H9 (cell line): ENCODE data around the gene G2E3. TPM values are rescaled to one million over a fixed set of nuclear protein-coding genes. Genes with fewer than 3 reads are reported as not detected.

Experiments
- DNase-seq: peaks from one replicate; pipeline ENCODE4 v3.0.0-alpha.2; 2017
- H2AFZ ChIP-seq: one replicate; pipeline ENCODE4 v1.6.1; 2013; ENCODE audit warnings: mild to moderate bottlenecking, low read length, control low read depth, moderate library complexity
- H2AK5ac ChIP-seq: 2 replicates; pipeline ENCODE4 v1.6.1; 2013; ENCODE audit warnings: low read length, control low read depth, mixed read lengths; ENCODE audit not compliant: insufficient read length
- H2BK120ac ChIP-seq: one replicate; pipeline ENCODE4 v1.6.1; 2013; ENCODE audit warnings: low read depth, mild to moderate bottlenecking, low read length, control low read depth, inconsistent platforms; ENCODE audit not compliant: poor library complexity, severe bottlenecking
- H2BK12ac ChIP-seq: 2 replicates; pipeline ENCODE4 v1.6.1; 2013; ENCODE audit warnings: low read length, control low read depth, mixed read lengths, low read depth; ENCODE audit not compliant: insufficient read length
- H2BK15ac ChIP-seq: 2 replicates; pipeline ENCODE4 v1.6.1; 2013; ENCODE audit warnings: low read depth, low read length, control low read depth
- H2BK20ac ChIP-seq: one replicate; pipeline ENCODE4 v1.6.1; 2013; ENCODE audit warnings: low read depth, mild to moderate bottlenecking, low read length, control low read depth, inconsistent platforms; ENCODE audit not compliant: poor library complexity, severe bottlenecking
- H2BK5ac ChIP-seq: 2 replicates; pipeline ENCODE4 v1.6.1; 2013; ENCODE audit warnings: low read length, control low read depth, mixed read lengths; ENCODE audit not compliant: insufficient read length
- H3K14ac ChIP-seq: 2 replicates; pipeline ENCODE4 v1.6.1; 2013; ENCODE audit warnings: low read length, control low read depth; ENCODE audit not compliant: insufficient read depth
- H3K18ac ChIP-seq: 2 replicates; pipeline ENCODE4 v1.6.1; 2013; ENCODE audit warnings: low read depth, mild to moderate bottlenecking, mixed read lengths, low read length, control low read depth; ENCODE audit not compliant: insufficient read length
- H3K23ac ChIP-seq: 2 replicates; pipeline ENCODE4 v1.6.1; 2013; ENCODE audit warnings: low read length, control low read depth, mixed read lengths, low read depth; ENCODE audit not compliant: insufficient read length
- H3K23me2 ChIP-seq: 2 replicates; pipeline ENCODE4 v1.6.1; 2013; ENCODE audit warnings: low read depth, mild to moderate bottlenecking, mixed read lengths, low read length, control low read depth; ENCODE audit not compliant: insufficient read length, poor library complexity, severe bottlenecking
- H3K27ac ChIP-seq: 2 replicates; pipeline ENCODE4 v1.5.1; 2013; ENCODE audit warnings: low read length, control low read depth, mixed read lengths, low read depth; ENCODE audit not compliant: insufficient read length
- H3K27me3 ChIP-seq: 2 replicates; pipeline ENCODE4 v1.6.1; 2013; ENCODE audit warnings: low read length, control low read depth, inconsistent platforms; ENCODE audit not compliant: insufficient read depth
- H3K4ac ChIP-seq: 2 replicates; pipeline ENCODE4 v1.6.1; 2013; ENCODE audit warnings: low read depth, mild to moderate bottlenecking, control low read depth, inconsistent platforms, low read length, moderate library complexity
- H3K4me1 ChIP-seq: 2 replicates; pipeline ENCODE4 v1.6.1; 2013; ENCODE audit warnings: low read length, control low read depth, inconsistent platforms; ENCODE audit not compliant: insufficient read depth
- H3K4me2 ChIP-seq: 2 replicates; pipeline ENCODE4 v1.6.1; 2013; ENCODE audit warnings: low read length, control low read depth, mixed read lengths; ENCODE audit not compliant: insufficient read length, insufficient read depth
- H3K56ac ChIP-seq: 2 replicates; pipeline ENCODE4 v1.6.1; 2013; ENCODE audit warnings: low read depth, mild to moderate bottlenecking, mixed read lengths, low read length, control low read depth; ENCODE audit not compliant: insufficient read length
- H3K79me1 ChIP-seq: 2 replicates; pipeline ENCODE4 v1.6.1; 2013; ENCODE audit warnings: low read depth, mild to moderate bottlenecking, moderate library complexity, low read length, control low read depth, inconsistent platforms; ENCODE audit not compliant: insufficient read depth, poor library complexity, severe bottlenecking
- H3K79me2 ChIP-seq: 2 replicates; pipeline ENCODE4 v1.6.1; 2013; ENCODE audit warnings: low read length, control low read depth, inconsistent platforms; ENCODE audit not compliant: insufficient read depth
- H3K9ac ChIP-seq: 2 replicates; pipeline ENCODE4 v1.6.1; 2013; ENCODE audit warnings: low read length, control low read depth, mixed read lengths; ENCODE audit not compliant: insufficient read length; ENCODE audit errors: extremely low read depth
- H3K9me3 ChIP-seq: one replicate; pipeline ENCODE4 v1.6.1; 2013; ENCODE audit warnings: low read depth, low read length, inconsistent platforms; ENCODE audit not compliant: control insufficient read depth
- H3T11ph ChIP-seq: one replicate; pipeline ENCODE4 v1.6.1; 2013; ENCODE audit warnings: mild to moderate bottlenecking, low read length, control low read depth, inconsistent platforms
- H4K20me1 ChIP-seq: one replicate; pipeline ENCODE4 v1.6.1; 2013; ENCODE audit not compliant: control insufficient read depth, insufficient read length, insufficient read depth
- H4K5ac ChIP-seq: 2 replicates; pipeline ENCODE4 v1.6.1; 2013; ENCODE audit warnings: low read depth, mild to moderate bottlenecking, mixed read lengths, low read length, control low read depth; ENCODE audit not compliant: insufficient read length
- H4K8ac ChIP-seq: replicated peaks from 2 replicates; pipeline ENCODE4 v1.6.1; 2013; ENCODE audit warnings: low read length, control low read depth, mixed read lengths, low read depth; ENCODE audit not compliant: insufficient read length
- H4K91ac ChIP-seq: 2 replicates; pipeline ENCODE4 v1.6.1; 2013; ENCODE audit warnings: low read depth, mild to moderate bottlenecking, moderate library complexity, mixed read lengths, low read length, control low read depth; ENCODE audit not compliant: insufficient read length
- H3K27ac Mint-ChIP-seq, 3 experiments: 2 replicates in 2 of 3; 3 replicates in 1 of 3; pipeline ENCODE4 v1.8.0; 2020 to 2021; ENCODE audit warnings: mixed read lengths in 3 of 3, mild to moderate bottlenecking in 1 of 3, moderate library complexity in 1 of 3
- H3K27me3 Mint-ChIP-seq: 2 replicates; pipeline ENCODE4 v1.8.0; 2021; ENCODE audit warnings: low read depth, mild to moderate bottlenecking, moderate library complexity, mixed read lengths
- H3K36me3 Mint-ChIP-seq, 3 experiments: 2 replicates in 2 of 3; 3 replicates in 1 of 3; pipeline ENCODE4 v1.8.0; 2020 to 2021; ENCODE audit warnings: low read depth in 3 of 3, mixed read lengths in 3 of 3; ENCODE audit not compliant: insufficient read depth in 1 of 3
- H3K4me1 Mint-ChIP-seq, 2 experiments: 2 replicates each; pipeline ENCODE4 v1.8.0; 2020; ENCODE audit warnings: mixed read lengths in 2 of 2
- H3K4me3 Mint-ChIP-seq, 2 experiments: 2 replicates in 1 of 2; 3 replicates in 1 of 2; pipeline ENCODE4 v1.8.0; 2020 to 2021; ENCODE audit warnings: mild to moderate bottlenecking in 2 of 2, mixed read lengths in 2 of 2, moderate library complexity in 1 of 2
- H3K9me3 Mint-ChIP-seq, 2 experiments: 2 replicates in 1 of 2; 3 replicates in 1 of 2; pipeline ENCODE4 v1.8.0; 2020; ENCODE audit warnings: mild to moderate bottlenecking in 2 of 2, mixed read lengths in 2 of 2, moderate library complexity in 1 of 2
- CTCF ChIP-seq: fragments of 200-600 bp; sonication (generic); conservative IDR thresholded peaks from 3 replicates; pipeline ENCODE4 v1.8.0; 2021; ENCODE audit warnings: antibody characterized with exemption, mild to moderate bottlenecking
- WGBS: extraction: QIAGEN DNeasy Blood & Tissue Kit; methylation state at CpG from one replicate; pipeline ENCODE4 v1.1.7; 2013; ENCODE audit warnings: missing lambda C conversion rate, low lambda C conversion rate, mixed read lengths; ENCODE audit not compliant: insufficient read length; ENCODE audit errors: extremely low coverage; 5-methylcytosine and 5-hydroxymethylcytosine counted together
- total RNA-seq: library from RNA; stranded (reverse); gene quantifications from 2 replicates; pipeline ENCODE4 v1.2.1, GENCODE V29; 2021

Gene G2E3
- total RNA-seq, 1 experiment from 2014 or later: 49.2 TPM

GRCh38 chr14:30520536-30520935 lies 38.4 kb upstream of the G2E3 start:
- no peak overlapping the region for H2BK12ac ChIP-seq
- H3K4ac ChIP-seq: no peak overlapping the region
- no peak for DNase-seq
- no peak overlapping the region for H3K9ac ChIP-seq
- H4K8ac ChIP-seq: no peak overlapping the region
- Mint-ChIP-seq H3K4me1 (peaks cover 0 to 4% of the 10 kb centered on the region in 2 experiments; a peak in 1 of 4 replicates), H3K36me3 (no peaks in the 10 kb centered on the region), H3K4me3 (no peak overlapping the region), H3K27ac (no peak overlapping the region), H3K9me3 (no peaks in the 10 kb centered on the region), H3K27me3 (no peaks in the 10 kb centered on the region)
- H3K4me1 ChIP-seq: no peaks in the 10 kb centered on the region
- H3K4me2 ChIP-seq: no peak overlapping the region
- no peak overlapping the region for H2BK15ac ChIP-seq
- no peaks in the 10 kb centered on the region for H3K27me3 ChIP-seq
- H3K18ac ChIP-seq: no peak overlapping the region
- H3K79me2 ChIP-seq: no peaks in the 10 kb centered on the region
- H3K56ac ChIP-seq: no peak overlapping the region
- H3K27ac ChIP-seq: no peak overlapping the region
- H2AK5ac ChIP-seq: no peak overlapping the region
- WGBS: no CpG with 5 or more reads among the region's 2 CpGs
- no peak for TF ChIP-seq CTCF
- H3K23me2 ChIP-seq: no peaks in the 10 kb centered on the region
- H2BK5ac ChIP-seq: no peak overlapping the region
- no peaks in the 10 kb centered on the region for H3K79me1 ChIP-seq
- no peak overlapping the region for H2AFZ ChIP-seq
- H3T11ph ChIP-seq: no peak overlapping the region
- H4K91ac ChIP-seq: no peak overlapping the region
- H2BK120ac ChIP-seq: no peak overlapping the region
- no peak overlapping the region for H2BK20ac ChIP-seq
- no peaks in the 10 kb centered on the region for H3K9me3 ChIP-seq
- no peak overlapping the region for H3K14ac ChIP-seq
- H4K20me1 ChIP-seq: no peaks in the 10 kb centered on the region
- H3K23ac ChIP-seq: no peak overlapping the region
- no peak overlapping the region for H4K5ac ChIP-seq
